ENCODE results near the gene STK11.

DNA sequence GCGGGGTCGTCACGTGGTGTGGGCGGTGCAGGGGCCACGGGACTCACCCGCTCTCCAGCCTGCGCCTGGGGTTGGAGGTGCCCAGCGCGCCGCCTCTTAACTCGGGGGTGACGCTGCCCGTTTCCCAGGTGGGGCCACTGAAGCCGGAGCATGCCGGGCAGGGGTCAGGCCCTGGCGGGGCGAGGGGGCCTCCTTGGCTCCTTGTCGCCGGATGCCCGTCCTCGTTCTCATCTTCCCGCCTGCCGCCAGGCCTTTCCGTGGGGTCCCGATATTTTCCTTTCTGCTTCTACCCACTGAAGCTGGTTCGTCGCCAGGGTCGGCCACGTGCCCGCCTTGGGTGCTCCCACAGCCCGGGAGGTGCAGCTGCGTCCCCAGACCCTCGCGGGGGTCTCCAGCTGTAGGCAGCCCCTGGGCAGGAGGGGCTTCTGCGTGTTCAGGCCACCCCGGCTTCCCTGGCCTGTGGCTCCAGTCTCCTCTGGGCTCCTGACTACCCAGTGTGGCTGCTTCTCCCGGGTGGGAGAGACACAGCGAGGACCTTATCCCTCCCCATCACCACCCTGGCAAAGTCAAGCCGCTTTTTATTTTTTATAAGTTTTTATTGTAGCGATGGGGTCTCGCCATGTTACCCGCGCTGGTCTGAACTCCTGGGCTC is 70.5 kb downstream of the STK11 start:
- TF ChIP-seq EP300 (IDR thresholded peaks at IDR 0.05; ENCODE audit: borderline replicate concordance in 1 of 2, low read depth in 1 of 2, low read length in 1 of 2) (no peak), RCOR1 (IDR thresholded peaks at IDR 0.05; ENCODE audit: low read length) (no peak), RXRA (IDR thresholded peaks at IDR 0.05; ENCODE audit: borderline replicate concordance, low read depth) (no peak), CHD2 (IDR thresholded peaks at IDR 0.05; ENCODE audit: low read length, partially characterized antibody) (no peak), NRF1 (IDR thresholded peaks at IDR 0.05; ENCODE audit: low read depth, low read length) (no peak), GABPA (IDR thresholded peaks at IDR 0.05; ENCODE audit: low read depth) (no peak), RAD21 (IDR thresholded peaks at IDR 0.05; ENCODE audit: low read length) (no peak), EZH2phosphoT487 (IDR thresholded peaks at IDR 0.05; ENCODE audit: borderline replicate concordance, low read depth) (no peak), GATA2 (CRISPR knock-in tag; IDR thresholded peaks at IDR 0.05) (no peak), POLR2AphosphoS5 (IDR thresholded peaks at IDR 0.05; ENCODE audit: low read depth, low read length) (no peak)
- TF ChIP-seq, protein P1, sequence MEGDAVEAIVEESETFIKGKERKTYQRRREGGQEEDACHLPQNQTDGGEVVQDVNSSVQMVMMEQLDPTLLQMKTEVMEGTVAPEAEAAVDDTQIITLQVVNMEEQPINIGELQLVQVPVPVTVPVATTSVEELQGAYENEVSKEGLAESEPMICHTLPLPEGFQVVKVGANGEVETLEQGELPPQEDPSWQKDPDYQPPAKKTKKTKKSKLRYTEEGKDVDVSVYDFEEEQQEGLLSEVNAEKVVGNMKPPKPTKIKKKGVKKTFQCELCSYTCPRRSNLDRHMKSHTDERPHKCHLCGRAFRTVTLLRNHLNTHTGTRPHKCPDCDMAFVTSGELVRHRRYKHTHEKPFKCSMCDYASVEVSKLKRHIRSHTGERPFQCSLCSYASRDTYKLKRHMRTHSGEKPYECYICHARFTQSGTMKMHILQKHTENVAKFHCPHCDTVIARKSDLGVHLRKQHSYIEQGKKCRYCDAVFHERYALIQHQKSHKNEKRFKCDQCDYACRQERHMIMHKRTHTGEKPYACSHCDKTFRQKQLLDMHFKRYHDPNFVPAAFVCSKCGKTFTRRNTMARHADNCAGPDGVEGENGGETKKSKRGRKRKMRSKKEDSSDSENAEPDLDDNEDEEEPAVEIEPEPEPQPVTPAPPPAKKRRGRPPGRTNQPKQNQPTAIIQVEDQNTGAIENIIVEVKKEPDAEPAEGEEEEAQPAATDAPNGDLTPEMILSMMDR (IDR thresholded peaks at IDR 0.05): no peak
- TF ChIP-seq, protein P2, sequence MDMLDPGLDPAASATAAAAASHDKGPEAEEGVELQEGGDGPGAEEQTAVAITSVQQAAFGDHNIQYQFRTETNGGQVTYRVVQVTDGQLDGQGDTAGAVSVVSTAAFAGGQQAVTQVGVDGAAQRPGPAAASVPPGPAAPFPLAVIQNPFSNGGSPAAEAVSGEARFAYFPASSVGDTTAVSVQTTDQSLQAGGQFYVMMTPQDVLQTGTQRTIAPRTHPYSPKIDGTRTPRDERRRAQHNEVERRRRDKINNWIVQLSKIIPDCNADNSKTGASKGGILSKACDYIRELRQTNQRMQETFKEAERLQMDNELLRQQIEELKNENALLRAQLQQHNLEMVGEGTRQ (IDR thresholded peaks at IDR 0.05; ENCODE audit: borderline replicate concordance, low read depth, low read length): no peak
- TF ChIP-seq, protein P3, sequence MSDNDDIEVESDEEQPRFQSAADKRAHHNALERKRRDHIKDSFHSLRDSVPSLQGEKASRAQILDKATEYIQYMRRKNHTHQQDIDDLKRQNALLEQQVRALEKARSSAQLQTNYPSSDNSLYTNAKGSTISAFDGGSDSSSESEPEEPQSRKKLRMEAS (IDR thresholded peaks at IDR 0.05; ENCODE audit: low read depth): peak; percentile 54; the same call in 1 of the 2 replicates

All from SK-N-SH (cell line).